Measurements from ENCODE around the gene PAPPA.

- no peak for TF ChIP-seq EP300 (conservative IDR thresholded peaks at IDR 0.05; ENCODE audit: poor library complexity, severe bottlenecking)
- no peak for TF ChIP-seq TAF1 (IDR thresholded peaks at IDR 0.05; ENCODE audit: low read depth)
- TF ChIP-seq CTCF (IDR thresholded peaks at IDR 0.05; ENCODE audit: poor library complexity, severe bottlenecking) = no peak
- no peak for TF ChIP-seq POLR2AphosphoS5 (IDR thresholded peaks at IDR 0.05)
- TF ChIP-seq REST (IDR thresholded peaks at IDR 0.05; ENCODE audit: borderline replicate concordance) = no peak
- no peak for TF ChIP-seq EZH2 (IDR thresholded peaks at IDR 0.05; ENCODE audit: borderline replicate concordance, insufficient read depth, low read length, poor library complexity, severe bottlenecking)
- TF ChIP-seq RAD21 (conservative IDR thresholded peaks at IDR 0.05) = no peak
- no peak for TF ChIP-seq MXI1 (conservative IDR thresholded peaks at IDR 0.05; ENCODE audit: poor library complexity, severe bottlenecking)
These were observed 18.6 kb downstream of the PAPPA start for GRCh38 chr9:116172216-116172615.
